Lower leg skin (tissue), 3 donors: ENCODE data around the gene NUTM1.
A peak's percentile ranks its signal among the peaks of the same experiment; 100 is the strongest.

ENCODE experiments used
- POLR2A ChIP-seq, 2 donors: fragments of 450-650 bp; IDR thresholded peaks; one replicate each; pipeline ENCODE4 v1.6.1; 2016 to 2017; ENCODE audit warnings: antibody characterized with exemption in 2 of 2, mild to moderate bottlenecking in 1 of 2, moderate library complexity in 1 of 2
- TF ChIP-seq, protein P1 (sequence below), 3 donors: fragments of 450-650 bp; IDR thresholded peaks; one replicate each; pipeline ENCODE4 v1.5.1; 2016; ENCODE audit warnings: antibody characterized with exemption in 3 of 3, mild to moderate bottlenecking in 3 of 3, moderate library complexity in 2 of 3

DNA sequence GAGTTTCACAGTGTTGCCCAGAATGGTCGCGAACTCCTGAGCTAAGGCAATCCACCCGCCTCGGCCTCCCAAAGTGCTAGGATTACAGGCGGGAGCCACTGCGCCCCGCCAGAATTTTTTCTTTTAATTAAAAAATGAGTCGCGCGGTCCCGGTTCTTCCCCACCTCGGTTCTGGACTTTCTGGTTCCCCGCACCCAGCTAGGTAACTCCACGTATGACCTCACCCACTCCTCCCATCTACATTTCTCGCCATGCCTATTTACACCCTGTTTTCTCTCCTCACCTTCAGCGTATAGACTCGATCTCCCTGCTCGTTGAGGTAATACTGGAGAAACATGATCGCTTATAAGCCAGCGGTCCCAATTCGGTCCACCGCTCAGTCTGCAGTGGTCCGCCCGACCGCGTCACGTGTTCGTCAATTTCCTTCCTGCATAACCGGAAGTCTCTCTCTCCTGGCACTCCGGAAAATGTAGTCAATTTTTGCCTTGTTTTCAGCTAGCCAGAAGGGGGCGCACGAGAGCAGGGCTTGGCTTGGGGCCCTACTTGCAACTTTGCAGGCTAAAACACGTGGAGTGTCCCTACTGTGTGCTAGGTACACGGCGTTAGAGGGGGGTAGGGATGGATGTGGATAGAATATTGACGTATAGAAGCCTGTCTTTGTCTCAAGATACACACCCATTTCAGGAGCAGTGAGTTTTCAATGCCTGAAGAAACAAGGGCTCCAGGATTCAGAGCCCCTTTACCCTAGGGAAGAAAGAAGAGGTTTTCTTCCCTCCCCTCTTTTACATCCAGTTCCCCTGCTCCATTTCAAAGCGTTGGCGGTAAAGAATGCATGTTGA lies at the start of gene NUTM1, which contains the start of gene NOP10:
- TF ChIP-seq, protein P1, sequence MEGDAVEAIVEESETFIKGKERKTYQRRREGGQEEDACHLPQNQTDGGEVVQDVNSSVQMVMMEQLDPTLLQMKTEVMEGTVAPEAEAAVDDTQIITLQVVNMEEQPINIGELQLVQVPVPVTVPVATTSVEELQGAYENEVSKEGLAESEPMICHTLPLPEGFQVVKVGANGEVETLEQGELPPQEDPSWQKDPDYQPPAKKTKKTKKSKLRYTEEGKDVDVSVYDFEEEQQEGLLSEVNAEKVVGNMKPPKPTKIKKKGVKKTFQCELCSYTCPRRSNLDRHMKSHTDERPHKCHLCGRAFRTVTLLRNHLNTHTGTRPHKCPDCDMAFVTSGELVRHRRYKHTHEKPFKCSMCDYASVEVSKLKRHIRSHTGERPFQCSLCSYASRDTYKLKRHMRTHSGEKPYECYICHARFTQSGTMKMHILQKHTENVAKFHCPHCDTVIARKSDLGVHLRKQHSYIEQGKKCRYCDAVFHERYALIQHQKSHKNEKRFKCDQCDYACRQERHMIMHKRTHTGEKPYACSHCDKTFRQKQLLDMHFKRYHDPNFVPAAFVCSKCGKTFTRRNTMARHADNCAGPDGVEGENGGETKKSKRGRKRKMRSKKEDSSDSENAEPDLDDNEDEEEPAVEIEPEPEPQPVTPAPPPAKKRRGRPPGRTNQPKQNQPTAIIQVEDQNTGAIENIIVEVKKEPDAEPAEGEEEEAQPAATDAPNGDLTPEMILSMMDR (IDR thresholded peaks at IDR 0.05): peak in 1 of 3 donors; percentile 93
- peak in 1 of 2 donors; percentile 15 for TF ChIP-seq POLR2A (IDR thresholded peaks at IDR 0.05)
